Astrocyte (in vitro differentiated cells and primary cell): ENCODE measurements around the gene ZNF138. TPM values are rescaled to one million over a fixed set of nuclear protein-coding genes. Genes with fewer than 3 reads are reported as not detected.
"Not testable (repeated sequence)": the region's sequence is repeated elsewhere in the genome, so short reads cannot be mapped to it uniquely, and the experiment has no call there.

Experiments
- DNase-seq: peaks from one replicate; pipeline ENCODE4 v3.0.0-alpha.2; 2010; ENCODE audit warnings: low read depth
- FAIRE-seq: peaks from 2 replicates; lab custom pipeline; 2011; peaks lifted over from hg19 to GRCh38; lab: Jason Lieb, UNC
- H2AFZ ChIP-seq: 2 replicates; pipeline ENCODE4 v1.6.0; 2012; ENCODE audit warnings: low read depth, low read length, inconsistent platforms
- H3K27ac ChIP-seq: 2 replicates; pipeline ENCODE4 v1.5.1; 2011; ENCODE audit warnings: low read depth, low read length, inconsistent platforms
- H3K27me3 ChIP-seq: 2 replicates; pipeline ENCODE4 v1.6.0; 2011; ENCODE audit warnings: low read length, inconsistent platforms; ENCODE audit not compliant: insufficient read depth
- H3K36me3 ChIP-seq: 2 replicates; pipeline ENCODE4 v1.5.1; 2011; ENCODE audit warnings: low read length, inconsistent platforms; ENCODE audit not compliant: insufficient read depth
- H3K4me1 ChIP-seq: 2 replicates; pipeline ENCODE4 v1.5.1; 2011; ENCODE audit warnings: low read length, inconsistent platforms; ENCODE audit not compliant: insufficient read depth
- H3K4me2 ChIP-seq: 2 replicates; pipeline ENCODE4 v1.6.0; 2012; ENCODE audit warnings: low read length, inconsistent platforms
- H3K4me3 ChIP-seq: 2 replicates; pipeline ENCODE4 v1.5.1; 2011; ENCODE audit warnings: low read depth, mild to moderate bottlenecking, low read length, inconsistent platforms; ENCODE audit not compliant: insufficient read depth
- H3K79me2 ChIP-seq: 2 replicates; pipeline ENCODE4 v1.6.0; 2012; ENCODE audit warnings: mild to moderate bottlenecking, low read length, inconsistent platforms; ENCODE audit not compliant: insufficient read depth
- H3K9ac ChIP-seq: 2 replicates; pipeline ENCODE4 v1.6.0; 2012; ENCODE audit warnings: mild to moderate bottlenecking, low read length, inconsistent platforms
- H3K9me3 ChIP-seq: 2 replicates; pipeline ENCODE4 v1.5.1; 2012; ENCODE audit warnings: low read depth, mild to moderate bottlenecking, low read length, inconsistent platforms; ENCODE audit not compliant: insufficient read depth
- H4K20me1 ChIP-seq: 2 replicates; pipeline ENCODE4 v1.6.0; 2012; ENCODE audit warnings: low read length, inconsistent platforms; ENCODE audit not compliant: insufficient read depth
- H3K27ac Mint-ChIP-seq: one replicate; pipeline ENCODE4 v1.8.0; 2021; ENCODE audit warnings: mild to moderate bottlenecking, mixed read lengths; ENCODE audit not compliant: unreplicated experiment
- H3K27me3 Mint-ChIP-seq: one replicate; pipeline ENCODE4 v1.8.0; 2021; ENCODE audit warnings: low read depth, mixed read lengths; ENCODE audit not compliant: unreplicated experiment
- H3K36me3 Mint-ChIP-seq: one replicate; pipeline ENCODE4 v1.8.0; 2021; ENCODE audit warnings: low read depth, mixed read lengths; ENCODE audit not compliant: unreplicated experiment
- H3K4me1 Mint-ChIP-seq: one replicate; pipeline ENCODE4 v1.8.0; 2021; ENCODE audit warnings: low read depth, mixed read lengths; ENCODE audit not compliant: unreplicated experiment
- H3K4me3 Mint-ChIP-seq: one replicate; pipeline ENCODE4 v1.8.0; 2021; ENCODE audit warnings: mild to moderate bottlenecking, moderate library complexity, mixed read lengths; ENCODE audit not compliant: unreplicated experiment
- H3K9me3 Mint-ChIP-seq: one replicate; pipeline ENCODE4 v1.8.0; 2021; ENCODE audit warnings: mild to moderate bottlenecking, mixed read lengths; ENCODE audit not compliant: unreplicated experiment
- EZH2 ChIP-seq: IDR thresholded peaks from 2 replicates; pipeline ENCODE4 v1.6.1; 2012; ENCODE audit warnings: mild to moderate bottlenecking, low read length, inconsistent platforms; ENCODE audit not compliant: insufficient read depth
- total RNA-seq: library from RNA; stranded (reverse); gene quantifications from 2 replicates; pipeline ENCODE4 v1.2.1, GENCODE V29; 2021
- TF ChIP-seq, protein P1 (sequence below): IDR thresholded peaks from 2 replicates; pipeline ENCODE4 v1.5.1; 2011; ENCODE audit warnings: low read depth, mild to moderate bottlenecking, inconsistent platforms, low read length, moderate library complexity; ENCODE audit not compliant: insufficient read depth

The ZNF138 gene
- total RNA-seq, 1 donor from 2014 or later: 5.7 TPM

- Histone ChIP-seq H3K4me1 (no peaks in the 10 kb centered on the region), H3K9me3 (no peaks in the 10 kb centered on the region), H3K9ac (peak overlapping the region; percentile 85), H3K27me3 (no peaks in the 10 kb centered on the region), H3K4me2 (peak overlapping the region; percentile 95), H3K36me3 (peaks cover 5% of the 10 kb centered on the region), H3K4me3 (peak overlapping the region; percentile 98), H2AFZ (no peak overlapping the region), H3K27ac (peak overlapping the region; percentile 63), H3K79me2 (peaks cover 41% of the 10 kb centered on the region), H4K20me1 (peaks cover 4% of the 10 kb centered on the region)
- H3K9me3 Mint-ChIP-seq: no peaks in the 10 kb centered on the region
- peaks cover 3% of the 10 kb centered on the region for H3K4me1 Mint-ChIP-seq
- FAIRE-seq (no peak), DNase-seq (no peak)
- peak overlapping the region; percentile 98 for H3K27ac Mint-ChIP-seq
- peaks cover 9% of the 10 kb centered on the region for H3K36me3 Mint-ChIP-seq
- TF ChIP-seq EZH2: no peak
- TF ChIP-seq, protein P1, sequence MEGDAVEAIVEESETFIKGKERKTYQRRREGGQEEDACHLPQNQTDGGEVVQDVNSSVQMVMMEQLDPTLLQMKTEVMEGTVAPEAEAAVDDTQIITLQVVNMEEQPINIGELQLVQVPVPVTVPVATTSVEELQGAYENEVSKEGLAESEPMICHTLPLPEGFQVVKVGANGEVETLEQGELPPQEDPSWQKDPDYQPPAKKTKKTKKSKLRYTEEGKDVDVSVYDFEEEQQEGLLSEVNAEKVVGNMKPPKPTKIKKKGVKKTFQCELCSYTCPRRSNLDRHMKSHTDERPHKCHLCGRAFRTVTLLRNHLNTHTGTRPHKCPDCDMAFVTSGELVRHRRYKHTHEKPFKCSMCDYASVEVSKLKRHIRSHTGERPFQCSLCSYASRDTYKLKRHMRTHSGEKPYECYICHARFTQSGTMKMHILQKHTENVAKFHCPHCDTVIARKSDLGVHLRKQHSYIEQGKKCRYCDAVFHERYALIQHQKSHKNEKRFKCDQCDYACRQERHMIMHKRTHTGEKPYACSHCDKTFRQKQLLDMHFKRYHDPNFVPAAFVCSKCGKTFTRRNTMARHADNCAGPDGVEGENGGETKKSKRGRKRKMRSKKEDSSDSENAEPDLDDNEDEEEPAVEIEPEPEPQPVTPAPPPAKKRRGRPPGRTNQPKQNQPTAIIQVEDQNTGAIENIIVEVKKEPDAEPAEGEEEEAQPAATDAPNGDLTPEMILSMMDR: no peak
- no peaks in the 10 kb centered on the region for H3K27me3 Mint-ChIP-seq
- H3K4me3 Mint-ChIP-seq: peak overlapping the region; percentile 98
Measured at GRCh38 chr7:64795176-64795575, 948 bp downstream of the ZNF138 start.

DNA sequence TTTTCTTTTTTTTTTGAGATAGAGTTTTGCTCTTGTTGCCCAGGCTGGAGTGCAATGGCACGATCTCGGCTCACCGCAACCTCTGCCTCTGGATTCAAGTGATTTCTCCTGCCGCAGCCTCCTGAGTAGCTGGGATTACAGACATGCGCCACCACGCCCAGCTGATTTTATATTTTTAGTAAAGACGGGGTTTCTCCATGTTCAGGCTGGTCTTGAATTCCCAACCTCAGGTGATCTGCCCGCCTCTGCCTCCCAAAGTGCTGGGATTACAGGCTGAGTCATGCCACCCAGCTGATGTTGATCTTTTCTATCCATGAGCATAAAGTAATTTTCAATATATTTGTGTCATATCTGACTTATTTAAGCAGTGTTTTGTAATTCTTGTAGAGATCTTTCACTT is 4.9 kb downstream of the ZNF138 start:
- H3K9ac ChIP-seq, H3K9me3 Mint-ChIP-seq, H3K4me1 Mint-ChIP-seq, H3K4me3 ChIP-seq, H3K4me2 ChIP-seq, H3K4me1 ChIP-seq, H3K27ac Mint-ChIP-seq, H3K36me3 ChIP-seq, H2AFZ ChIP-seq, H3K27me3 ChIP-seq, H3K27me3 Mint-ChIP-seq, H3K4me3 Mint-ChIP-seq, H3K27ac ChIP-seq, H4K20me1 ChIP-seq, FAIRE-seq, H3K9me3 ChIP-seq, DNase-seq: not testable (repeated sequence)
- H3K79me2 ChIP-seq: peaks cover 65% of the 10 kb centered on the region
- H3K36me3 Mint-ChIP-seq: peaks cover 12% of the 10 kb centered on the region

DNA sequence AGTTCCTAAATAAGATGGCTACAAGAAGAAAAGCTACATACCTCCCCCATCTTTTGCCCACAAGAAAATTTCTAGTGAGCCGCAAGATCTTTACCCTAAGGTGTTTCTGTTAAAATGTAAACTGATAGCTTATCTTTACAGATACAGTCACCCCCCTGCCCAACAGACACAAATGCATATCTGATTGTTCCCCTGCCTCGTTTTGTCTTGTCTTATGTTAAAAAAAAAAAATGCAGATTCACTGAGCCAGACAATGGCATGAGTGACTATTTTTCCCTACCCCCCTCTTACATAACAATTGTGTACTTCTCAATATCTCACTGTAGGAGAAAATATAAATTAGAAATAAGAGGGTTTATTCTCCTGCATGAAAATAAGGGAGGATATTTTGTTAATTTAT is 8.5 kb downstream of the ZNF138 start:
- peaks cover 9% of the 10 kb centered on the region for H3K36me3 ChIP-seq
- H3K4me2 ChIP-seq: no peak overlapping the region
- Mint-ChIP-seq H3K9me3 (peaks cover 2% of the 10 kb centered on the region), H3K36me3 (peaks cover 8% of the 10 kb centered on the region), H3K27ac (no peak overlapping the region), H3K4me1 (no peaks in the 10 kb centered on the region), H3K4me3 (no peak overlapping the region), H3K27me3 (no peaks in the 10 kb centered on the region)
- DNase-seq: no peak
- no peaks in the 10 kb centered on the region for H3K9me3 ChIP-seq
- no peak for FAIRE-seq
- no peaks in the 10 kb centered on the region for H4K20me1 ChIP-seq
- H3K9ac ChIP-seq: no peak overlapping the region
- H3K4me1 ChIP-seq: no peaks in the 10 kb centered on the region
- no peak overlapping the region for H2AFZ ChIP-seq
- peaks cover 34% of the 10 kb centered on the region for H3K79me2 ChIP-seq
- H3K27ac ChIP-seq: no peak overlapping the region
- no peak overlapping the region for H3K4me3 ChIP-seq
- no peaks in the 10 kb centered on the region for H3K27me3 ChIP-seq
- no peak for TF ChIP-seq EZH2
- TF ChIP-seq, protein P1: no peak
